Loucy (cell line): ENCODE data around the gene MEIKIN.

Experiments
- H2AFZ ChIP-seq: fragments of 200-600 bp; sonication (generic); 2 replicates; pipeline ENCODE4 v1.6.0; 2016; ENCODE audit warnings: antibody characterized with exemption, mild to moderate bottlenecking, low read length, moderate library complexity
- H3F3A ChIP-seq: fragments of 200-600 bp; 2 replicates; pipeline ENCODE4 v1.6.0; 2016; ENCODE audit warnings: antibody characterized with exemption, low read depth, mild to moderate bottlenecking
- H3K27me3 ChIP-seq: fragments of 200-600 bp; sonication (generic); 2 replicates; pipeline ENCODE4 v1.6.1; 2014; ENCODE audit warnings: low read length, mild to moderate bottlenecking; ENCODE audit not compliant: insufficient read depth, poor library complexity, severe bottlenecking
- H3K36me3 ChIP-seq: fragments of 200-600 bp; sonication (generic); 2 replicates; pipeline ENCODE4 v1.6.1; 2016; ENCODE audit warnings: low read length; ENCODE audit not compliant: insufficient read depth
- H3K4me1 ChIP-seq: fragments of 200-600 bp; sonication (generic); 2 replicates; pipeline ENCODE4 v1.5.1; 2014; ENCODE audit warnings: low read length, mild to moderate bottlenecking; ENCODE audit not compliant: insufficient read depth, poor library complexity, severe bottlenecking
- H3K4me2 ChIP-seq: fragments of 200-600 bp; sonication (generic); 2 replicates; pipeline ENCODE4 v1.6.0; 2014; ENCODE audit warnings: antibody characterized with exemption, low read length, low read depth, mild to moderate bottlenecking; ENCODE audit not compliant: poor library complexity, severe bottlenecking
- H3K4me3 ChIP-seq: fragments of 200-600 bp; sonication (generic); 2 replicates; pipeline ENCODE4 v1.5.1; 2014; ENCODE audit warnings: low read length, mild to moderate bottlenecking, mixed read lengths; ENCODE audit not compliant: poor library complexity, severe bottlenecking
- H3K79me2 ChIP-seq: fragments of 200-600 bp; sonication (generic); 2 replicates; pipeline ENCODE4 v1.6.1; 2014; ENCODE audit warnings: low read length; ENCODE audit not compliant: insufficient read depth
- H3K9ac ChIP-seq: fragments of 200-600 bp; sonication (generic); 2 replicates; pipeline ENCODE4 v1.6.0; 2014; ENCODE audit warnings: mild to moderate bottlenecking, low read depth, low read length, moderate library complexity; ENCODE audit not compliant: poor library complexity, severe bottlenecking
- H3K9me2 ChIP-seq: fragments of 200-600 bp; sonication (generic); replicated peaks from 2 replicates; pipeline ENCODE4 v1.6.1; 2016; ENCODE audit warnings: low read depth, low read length, mixed read lengths
- H3K9me3 ChIP-seq: fragments of 200-600 bp; sonication (generic); 2 replicates; pipeline ENCODE4 v1.6.1; 2014; ENCODE audit warnings: mild to moderate bottlenecking, antibody characterized with exemption, low read length, low read depth; ENCODE audit not compliant: insufficient read depth
- H4K20me1 ChIP-seq: fragments of 200-600 bp; sonication (generic); 2 replicates; pipeline ENCODE4 v1.6.0; 2014; ENCODE audit warnings: antibody characterized with exemption, low read length, mild to moderate bottlenecking; ENCODE audit not compliant: insufficient read depth, poor library complexity, severe bottlenecking
- EZH2phosphoT487 ChIP-seq: fragments of 200-600 bp; IDR thresholded peaks from 2 replicates; pipeline ENCODE4 v1.6.1; 2018; ENCODE audit warnings: antibody characterized with exemption, mild to moderate bottlenecking, moderate library complexity, borderline replicate concordance
- TF ChIP-seq, protein P1 (sequence below): fragments of 200-600 bp; sonication (generic); conservative IDR thresholded peaks from 2 replicates; pipeline ENCODE4 v1.5.1; 2014; ENCODE audit warnings: mild to moderate bottlenecking, antibody characterized with exemption, low read length

MEIKIN gene

DNA sequence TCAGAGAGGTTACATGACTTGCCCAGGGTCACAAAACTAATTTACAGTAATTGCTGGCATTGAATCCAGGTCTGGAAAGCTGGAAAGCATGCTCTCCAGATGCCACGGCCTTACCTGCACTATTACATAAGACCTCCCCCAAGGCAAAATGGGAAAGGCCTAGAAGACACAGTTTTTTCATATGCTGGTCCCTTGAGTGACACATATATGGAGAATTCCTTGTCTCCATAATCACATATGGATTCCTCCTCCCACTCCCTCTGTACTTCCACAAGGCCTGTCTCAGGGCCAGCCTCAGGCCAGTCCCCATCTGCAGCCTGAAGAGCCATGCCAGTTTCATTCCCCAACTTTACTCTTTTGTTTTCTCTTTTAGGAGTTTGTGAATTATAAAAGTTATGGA is 28.6 kb upstream of the MEIKIN start:
- Histone ChIP-seq H3K79me2 (no peaks in the 10 kb centered on the region), H3K9me2 (no peaks in the 10 kb centered on the region), H4K20me1 (no peaks in the 10 kb centered on the region), H3K4me1 (no peaks in the 10 kb centered on the region), H3K9me3 (no peaks in the 10 kb centered on the region), H3K36me3 (no peaks in the 10 kb centered on the region), H3K27me3 (no peaks in the 10 kb centered on the region), H3F3A (no peaks in the 10 kb centered on the region), H2AFZ (no peak overlapping the region), H3K4me3 (no peak overlapping the region), H3K9ac (no peak overlapping the region), H3K4me2 (no peak overlapping the region)
- no peak for TF ChIP-seq EZH2phosphoT487
- TF ChIP-seq, protein P1, sequence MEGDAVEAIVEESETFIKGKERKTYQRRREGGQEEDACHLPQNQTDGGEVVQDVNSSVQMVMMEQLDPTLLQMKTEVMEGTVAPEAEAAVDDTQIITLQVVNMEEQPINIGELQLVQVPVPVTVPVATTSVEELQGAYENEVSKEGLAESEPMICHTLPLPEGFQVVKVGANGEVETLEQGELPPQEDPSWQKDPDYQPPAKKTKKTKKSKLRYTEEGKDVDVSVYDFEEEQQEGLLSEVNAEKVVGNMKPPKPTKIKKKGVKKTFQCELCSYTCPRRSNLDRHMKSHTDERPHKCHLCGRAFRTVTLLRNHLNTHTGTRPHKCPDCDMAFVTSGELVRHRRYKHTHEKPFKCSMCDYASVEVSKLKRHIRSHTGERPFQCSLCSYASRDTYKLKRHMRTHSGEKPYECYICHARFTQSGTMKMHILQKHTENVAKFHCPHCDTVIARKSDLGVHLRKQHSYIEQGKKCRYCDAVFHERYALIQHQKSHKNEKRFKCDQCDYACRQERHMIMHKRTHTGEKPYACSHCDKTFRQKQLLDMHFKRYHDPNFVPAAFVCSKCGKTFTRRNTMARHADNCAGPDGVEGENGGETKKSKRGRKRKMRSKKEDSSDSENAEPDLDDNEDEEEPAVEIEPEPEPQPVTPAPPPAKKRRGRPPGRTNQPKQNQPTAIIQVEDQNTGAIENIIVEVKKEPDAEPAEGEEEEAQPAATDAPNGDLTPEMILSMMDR = no peak

DNA sequence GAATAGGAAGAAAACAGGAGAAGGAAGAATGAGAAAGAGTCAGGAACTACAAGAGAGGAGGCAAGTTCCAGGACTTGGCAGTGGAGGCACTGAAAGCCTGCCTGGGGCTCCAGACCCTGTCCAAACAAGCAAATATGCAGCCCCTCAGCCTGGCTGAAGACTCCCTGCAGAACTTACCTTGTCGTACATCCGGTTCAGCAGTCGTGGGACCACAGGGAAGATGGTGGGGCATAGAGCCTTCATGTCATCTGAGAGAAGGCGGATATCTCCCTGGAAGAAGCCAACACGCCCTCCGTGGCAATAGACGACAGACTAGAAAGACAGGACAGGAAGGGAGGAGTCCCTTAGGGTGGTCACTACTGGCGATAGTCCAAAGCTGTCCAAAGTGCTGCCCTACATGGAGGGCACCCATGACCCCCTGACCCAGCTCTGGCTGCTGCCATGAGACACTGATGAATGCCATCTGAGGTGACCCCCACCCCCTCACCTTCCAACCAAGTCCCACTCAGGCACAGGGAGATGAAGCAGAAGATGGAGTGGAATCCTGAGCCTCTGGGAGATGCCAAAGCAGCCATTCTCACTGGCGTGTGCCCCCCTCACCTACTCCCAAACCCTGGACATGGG is 27.7 kb upstream of the MEIKIN start:
- H3K36me3 ChIP-seq = no peaks in the 10 kb centered on the region
- no peaks in the 10 kb centered on the region for H3F3A ChIP-seq
- H3K9me3 ChIP-seq = no peaks in the 10 kb centered on the region
- no peaks in the 10 kb centered on the region for H3K4me1 ChIP-seq
- H3K27me3 ChIP-seq = no peaks in the 10 kb centered on the region
- no peaks in the 10 kb centered on the region for H3K79me2 ChIP-seq
- no peak for TF ChIP-seq EZH2phosphoT487
- TF ChIP-seq, protein P1 = no peak
- H3K4me2 ChIP-seq = no peak overlapping the region
- no peak overlapping the region for H2AFZ ChIP-seq
- no peak overlapping the region for H3K9ac ChIP-seq
- no peak overlapping the region for H3K4me3 ChIP-seq
- H3K9me2 ChIP-seq = no peaks in the 10 kb centered on the region
- no peaks in the 10 kb centered on the region for H4K20me1 ChIP-seq

DNA sequence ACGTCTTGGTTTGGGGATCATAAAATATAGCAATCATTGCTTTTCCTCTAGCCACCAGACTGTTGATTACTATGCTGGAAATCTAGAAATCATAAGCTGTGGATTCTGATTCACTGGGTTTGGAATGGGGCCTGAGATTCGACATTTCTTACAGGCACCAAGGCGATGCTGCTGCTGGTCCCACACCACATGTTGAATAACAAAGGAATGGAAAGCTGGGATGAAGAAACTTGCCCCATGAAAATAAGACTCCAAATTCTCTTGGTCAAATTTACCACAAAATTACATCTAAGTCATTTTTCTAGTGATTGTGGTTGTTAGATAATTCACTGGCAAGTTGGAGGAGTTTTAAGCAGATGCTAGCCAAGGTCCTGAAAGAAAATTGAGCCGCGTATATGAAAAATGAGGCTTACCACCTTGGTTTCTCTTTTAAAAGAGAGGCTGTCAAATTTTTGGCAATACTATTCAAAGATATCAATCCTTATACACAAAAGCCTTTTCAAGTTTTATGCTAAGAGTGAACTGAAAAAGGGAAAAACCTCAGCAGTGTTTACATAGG is 23.0 kb upstream of the MEIKIN start:
- Histone ChIP-seq H3K4me2 (no peak overlapping the region), H3K4me3 (no peak overlapping the region), H3K4me1 (no peaks in the 10 kb centered on the region), H3K36me3 (no peaks in the 10 kb centered on the region), H3F3A (no peaks in the 10 kb centered on the region), H3K9me2 (no peaks in the 10 kb centered on the region), H3K9me3 (no peaks in the 10 kb centered on the region), H3K79me2 (no peaks in the 10 kb centered on the region), H3K9ac (no peak overlapping the region), H4K20me1 (no peaks in the 10 kb centered on the region), H2AFZ (no peak overlapping the region), H3K27me3 (no peaks in the 10 kb centered on the region)
- TF ChIP-seq, protein P1 = no peak
- TF ChIP-seq EZH2phosphoT487 = no peak
